ENCODE data around the gene CELSR1.

The CELSR1 gene

DNA sequence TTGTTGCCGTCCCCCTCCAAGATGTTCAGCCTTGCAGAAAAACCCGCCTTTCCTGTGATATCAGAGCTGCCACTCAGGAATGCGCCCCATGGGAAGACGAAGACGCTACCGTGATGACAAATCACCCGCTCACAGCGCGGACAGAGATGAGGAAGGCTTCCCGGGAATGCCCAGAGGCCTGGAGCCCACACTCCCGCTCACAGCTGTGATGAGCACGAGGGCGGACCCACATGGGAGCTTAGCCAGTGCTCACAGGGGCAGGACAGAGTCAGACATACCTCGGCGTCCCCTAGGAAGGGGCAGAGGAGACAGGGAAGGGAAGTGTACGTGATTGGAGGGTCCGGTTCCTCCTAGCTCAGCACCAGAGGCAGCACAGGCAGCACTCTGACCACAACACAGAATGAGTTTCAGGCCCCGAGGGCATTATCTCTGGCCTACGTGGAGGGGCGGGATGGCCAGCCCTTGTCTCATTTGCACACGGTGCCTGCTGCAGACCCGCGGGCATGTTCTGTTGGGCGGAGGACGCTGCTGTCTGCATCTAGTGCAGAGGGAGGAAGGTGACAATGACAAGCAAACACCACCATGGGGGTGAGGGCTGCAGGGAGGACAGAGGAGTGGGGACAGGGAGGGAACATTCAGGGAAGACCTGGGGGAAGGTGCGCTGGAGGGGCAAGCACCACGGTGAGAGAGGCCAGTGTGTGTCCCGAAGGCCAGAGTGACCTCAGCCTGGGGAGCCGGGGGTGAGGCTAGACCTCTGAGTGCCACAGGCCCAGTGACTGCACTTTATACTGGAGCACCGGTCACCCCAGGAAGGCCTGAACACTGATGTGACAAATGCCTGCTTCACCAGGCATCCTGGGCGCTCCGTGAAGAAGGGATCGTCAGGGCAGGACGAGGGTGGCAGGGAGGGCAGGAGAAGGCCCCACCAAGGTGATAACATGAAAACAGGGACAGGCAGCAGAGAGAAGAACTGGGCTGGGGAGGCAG is 79.6 kb downstream of the CELSR1 start:
- no peak for DNase-seq

DNA sequence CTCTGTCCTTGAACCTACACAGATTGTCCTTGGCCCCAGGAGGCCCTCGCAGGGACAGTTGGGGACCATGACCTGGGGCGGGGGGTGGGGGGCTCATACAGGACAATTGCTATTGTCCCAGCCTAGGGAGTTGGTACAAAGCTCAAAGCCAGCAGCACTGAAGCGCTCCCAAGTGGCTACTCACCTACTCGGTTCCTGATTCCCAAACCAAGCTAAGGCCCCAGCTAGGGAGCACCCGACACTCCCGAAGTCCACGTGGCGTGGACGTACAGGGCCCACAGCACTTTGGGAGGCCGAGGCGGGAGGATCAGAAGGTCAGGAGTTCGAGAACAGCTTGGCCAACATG is 80.6 kb downstream of the CELSR1 start:
- no peak for DNase-seq

DNA sequence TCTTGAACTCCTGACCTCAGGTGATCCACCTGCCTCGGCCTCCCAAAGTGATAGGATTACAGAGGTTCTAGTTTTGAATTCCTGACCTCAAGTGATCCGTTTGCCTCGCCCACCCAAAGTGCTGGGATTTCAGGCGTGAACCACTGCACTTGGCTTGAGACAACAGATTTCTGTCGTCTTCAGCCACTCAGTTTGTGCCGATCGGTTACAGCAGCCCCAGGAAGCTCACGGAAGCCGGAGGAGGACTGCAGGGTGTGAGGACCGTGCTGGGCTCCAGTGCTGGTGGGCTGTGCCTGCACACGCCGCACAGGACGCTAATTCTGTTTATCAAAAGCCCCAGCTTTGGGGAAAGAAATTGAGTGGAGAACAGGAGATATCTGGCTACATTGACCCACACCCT is 82.0 kb downstream of the CELSR1 start:
- DNase-seq: no peak

- no peak for DNase-seq
Observed at GRCh38 chr22:46454504-46455269, 82.7 kb downstream of the CELSR1 start.

DNA sequence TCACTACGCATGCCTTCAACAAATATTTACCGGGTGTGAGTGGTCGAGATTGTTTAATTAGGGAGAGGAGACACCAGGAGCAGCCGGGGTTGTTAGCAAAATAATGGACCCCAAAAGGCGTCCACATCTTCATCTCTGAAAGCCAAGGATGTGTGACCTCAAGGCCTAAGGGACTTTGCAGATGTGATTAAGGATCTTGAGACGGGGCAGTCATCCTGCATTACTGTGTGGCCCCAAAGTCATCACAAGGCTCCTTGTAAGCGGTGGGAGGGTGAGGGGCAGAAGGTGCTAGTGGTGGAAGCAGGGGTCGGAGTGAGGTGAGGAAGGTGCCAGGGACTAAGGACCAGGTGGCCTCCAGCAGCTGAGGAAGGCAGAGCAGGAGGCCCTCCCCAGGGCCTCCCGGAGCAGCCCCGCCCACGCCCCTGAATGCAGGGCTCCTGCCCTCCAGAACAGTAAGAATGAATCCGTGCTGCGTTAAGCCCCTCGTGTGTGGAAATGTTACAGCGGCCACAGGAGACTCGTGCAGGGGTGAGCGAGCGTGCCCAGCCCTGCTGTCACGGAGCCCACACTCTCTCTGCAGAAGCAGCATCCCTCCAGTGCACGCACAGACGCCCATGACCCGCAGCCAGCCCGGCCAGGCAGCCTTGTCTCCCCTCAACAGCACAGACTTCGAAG is 83.5 kb downstream of the CELSR1 start:
- DNase-seq: no peak

GRCh38 chr22:46453006-46453828 is 84.2 kb downstream of the CELSR1 start:
- no peak for DNase-seq

DNA sequence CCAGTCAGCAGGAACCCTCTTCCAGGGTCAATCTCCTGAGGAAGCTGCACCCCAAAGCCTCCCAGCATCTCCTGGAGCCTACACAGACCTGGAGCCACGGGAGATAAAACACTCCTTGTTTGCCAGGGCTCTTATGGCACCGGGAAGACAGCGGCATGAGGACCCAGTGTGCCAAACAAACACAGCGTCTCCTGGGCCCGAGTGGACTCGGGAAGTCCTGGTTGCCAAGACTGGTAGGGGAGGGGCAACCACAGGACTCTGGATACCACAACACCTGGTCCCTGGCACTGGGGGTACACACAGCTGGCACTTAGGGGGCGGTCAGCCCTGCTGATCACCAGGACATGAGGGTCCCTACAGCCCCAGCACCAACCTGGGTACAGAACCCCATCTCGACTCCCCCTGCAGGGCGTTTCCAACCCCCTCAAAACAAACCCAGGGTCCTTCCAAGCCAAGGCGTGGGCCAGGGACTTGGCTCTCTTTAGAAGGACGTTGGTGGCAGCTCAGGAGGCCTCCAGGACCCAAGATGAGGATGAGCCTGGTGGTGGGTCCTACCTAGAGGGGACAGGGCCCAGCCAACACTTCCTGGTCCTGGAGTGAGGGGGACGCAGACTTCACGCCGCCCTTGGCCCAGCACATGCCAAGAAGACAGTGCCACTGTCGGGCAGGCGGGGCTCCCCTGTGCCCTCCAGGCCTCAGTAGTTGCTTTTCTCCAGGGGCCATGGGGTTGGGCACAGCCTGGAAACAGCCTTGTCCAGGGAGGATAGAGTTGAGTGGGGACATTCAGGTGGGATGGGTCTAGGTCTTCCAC is 85.0 kb downstream of the CELSR1 start:
- no peak for DNase-seq

- no peak for DNase-seq
Observed at GRCh38 chr22:46451741-46452140, 85.7 kb downstream of the CELSR1 start.

GRCh38 chr22:46450931-46451561 is 86.4 kb downstream of the CELSR1 start:
- no peak for DNase-seq

DNA sequence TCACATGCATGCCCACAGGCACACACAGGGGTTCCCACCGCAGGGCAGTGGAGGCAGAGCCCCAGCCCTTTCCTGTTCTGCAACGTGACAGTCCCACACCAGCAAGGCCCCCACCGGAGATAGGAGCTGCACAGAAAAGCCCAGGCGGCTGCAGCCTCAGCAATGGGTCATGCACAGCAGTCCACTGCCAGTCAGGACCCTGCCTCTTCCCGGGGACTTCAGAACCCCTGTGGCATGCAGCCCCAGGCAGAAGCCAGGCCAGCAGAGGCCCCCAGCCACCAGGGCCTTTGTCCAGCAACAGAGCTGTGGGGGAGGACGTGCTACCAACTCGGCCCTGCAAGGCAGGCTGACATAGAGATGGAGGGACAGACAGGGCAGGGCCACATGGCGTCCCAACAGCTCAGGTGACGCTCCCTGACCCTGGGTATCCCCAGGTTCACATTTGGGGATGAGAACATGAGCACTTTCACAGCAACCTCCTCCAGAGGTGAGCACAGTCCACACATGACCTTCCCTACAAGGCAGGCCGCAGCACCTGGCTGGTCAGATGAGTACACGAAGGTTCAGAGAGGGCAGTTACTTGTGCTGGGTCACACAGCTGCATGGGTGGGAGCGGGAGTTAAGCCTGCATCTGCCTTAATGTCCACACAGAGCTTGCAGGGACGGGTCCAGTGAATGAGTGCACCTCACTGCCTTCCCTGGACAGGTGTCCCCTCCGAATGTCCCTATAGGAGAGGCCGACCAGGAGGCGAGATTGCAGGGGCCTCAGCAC is 87.3 kb downstream of the CELSR1 start:
- no peak for DNase-seq

GRCh38 chr22:46449116-46449691 is 88.2 kb downstream of the CELSR1 start:
- no peak for DNase-seq

DNA sequence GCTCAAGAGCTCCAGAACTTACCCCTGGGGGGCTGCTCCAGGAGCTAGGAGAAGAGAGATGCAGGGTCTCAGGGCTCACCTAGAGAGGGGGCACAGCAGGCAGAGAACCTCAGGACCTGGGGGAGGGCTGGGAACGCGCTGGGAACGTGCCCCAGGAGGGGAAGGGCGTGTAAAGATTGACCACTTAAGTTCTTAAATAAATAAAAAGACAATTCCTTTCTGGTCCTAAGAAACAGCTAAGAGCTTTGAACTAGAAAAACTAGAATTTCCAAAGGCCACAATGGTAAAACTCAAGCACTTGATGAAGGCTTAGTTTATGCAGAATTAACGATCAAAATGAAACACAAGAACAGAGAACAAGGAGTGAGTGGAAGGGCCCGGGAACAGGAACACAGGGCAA is 89.1 kb downstream of the CELSR1 start:
- DNase-seq: no peak

GRCh38 chr22:46447906-46448305 is 89.5 kb downstream of the CELSR1 start:
- no peak for DNase-seq

DNA sequence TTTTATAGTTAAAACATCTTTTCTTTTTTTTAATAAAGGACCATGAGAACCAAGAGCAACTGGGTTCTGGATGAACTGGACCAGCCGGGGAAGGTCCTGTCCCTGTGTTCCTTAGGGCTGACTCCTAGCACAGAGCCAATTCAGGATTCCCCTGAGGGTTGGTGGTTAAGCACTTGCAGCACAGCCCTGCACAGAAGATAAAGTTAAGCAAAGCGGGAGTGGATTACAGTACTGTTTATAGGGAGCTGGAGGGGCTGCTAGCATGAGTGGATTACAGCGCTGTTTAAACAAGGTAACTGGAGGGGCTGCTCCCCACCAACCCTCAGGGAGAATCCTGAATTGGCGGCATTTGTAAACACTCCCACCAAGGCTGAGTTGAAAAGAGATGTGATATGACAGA is 90.6 kb downstream of the CELSR1 start:
- no peak for DNase-seq

DNA sequence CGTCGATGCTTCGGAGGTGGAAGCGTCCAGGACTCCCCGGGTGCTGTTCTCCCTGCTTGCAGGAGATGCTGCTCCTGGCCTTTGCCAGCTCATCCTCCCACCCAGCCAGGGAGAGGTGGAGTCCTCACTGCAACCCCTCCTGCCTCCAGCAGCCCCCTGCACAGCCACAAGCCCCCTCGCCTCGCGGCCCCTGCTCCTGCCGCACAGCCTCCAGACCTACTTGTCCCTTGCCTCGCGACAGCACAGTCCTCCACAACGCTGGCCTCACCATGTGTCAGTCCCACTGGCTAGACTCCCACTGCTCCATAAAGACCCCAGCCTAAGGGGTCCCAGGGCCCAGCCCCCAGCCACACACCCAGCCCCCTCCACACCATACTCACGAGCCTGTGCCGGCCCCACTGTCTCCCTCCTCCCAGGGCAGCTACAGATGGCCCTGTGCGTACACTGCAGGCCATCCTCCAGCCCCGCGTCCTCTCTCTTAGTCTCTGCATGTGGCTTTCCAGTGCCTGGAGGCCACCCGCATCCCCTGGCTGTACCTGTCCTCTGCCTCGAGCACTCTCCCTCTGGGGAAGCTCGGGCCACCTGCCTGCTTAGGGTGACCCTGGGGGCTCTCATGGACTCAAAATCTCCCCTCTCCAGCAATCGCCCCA is 91.5 kb downstream of the CELSR1 start:
- no peak for DNase-seq

DNA sequence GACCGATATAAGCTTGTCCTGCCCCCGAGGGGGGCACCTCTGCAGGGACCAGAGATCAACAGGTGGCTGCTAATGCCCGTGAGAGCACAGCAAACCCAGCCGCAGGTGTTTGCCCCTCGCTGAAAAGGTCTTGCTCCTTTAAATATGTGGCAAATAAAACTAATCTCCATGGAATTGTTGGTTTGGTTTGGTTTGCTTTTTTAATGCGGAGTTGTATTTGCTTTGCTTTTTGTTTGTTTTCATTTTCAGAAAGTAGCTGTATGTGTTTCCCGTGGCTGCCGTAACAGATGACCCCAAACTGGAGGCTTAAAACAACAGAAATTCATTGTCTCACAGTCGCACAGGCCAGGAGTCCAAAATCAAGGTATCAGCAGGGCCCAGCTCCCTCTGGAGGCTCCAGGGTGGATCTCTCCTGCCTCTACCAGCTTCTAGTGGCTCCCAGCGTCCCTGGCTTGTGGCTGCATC is 93.0 kb downstream of the CELSR1 start:
- no peak for DNase-seq

DNA sequence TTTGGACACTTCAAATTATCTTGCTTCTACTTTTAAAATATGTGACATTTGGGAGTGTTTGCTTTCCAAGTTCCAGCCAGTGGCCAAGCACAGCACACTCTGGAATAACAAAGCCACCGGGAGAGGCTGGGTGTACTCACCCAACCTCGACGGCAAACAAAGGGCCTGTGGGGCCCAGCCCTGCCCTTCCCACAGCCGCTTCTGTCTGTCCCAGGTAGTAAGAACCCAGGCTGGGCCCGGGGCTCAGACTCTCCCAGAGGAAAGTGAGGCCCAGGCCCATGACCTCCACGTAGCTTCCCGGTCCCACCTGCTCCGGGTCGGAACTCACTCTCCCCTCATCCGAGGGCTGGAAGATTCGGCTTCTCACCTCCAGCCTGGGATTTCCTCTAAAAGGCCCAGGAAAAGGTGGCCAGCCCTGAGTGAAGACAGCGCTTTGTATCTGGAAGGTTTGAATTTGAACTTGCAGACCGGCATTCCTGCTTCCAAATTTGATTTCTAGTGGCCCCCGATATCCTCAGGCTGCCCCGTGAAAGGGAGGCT is 93.5 kb downstream of the CELSR1 start:
- no peak for DNase-seq

- no peak for DNase-seq
Observed at GRCh38 chr22:46442217-46442853, 95.1 kb downstream of the CELSR1 start.
